Stimulated activated CD4-positive, alpha-beta T cell treated with anti-CD3 and anti-CD28 coated beads, Interleukin-1b, Interleukin-23, amount 100 ng/mL, for 1 hour (primary cell): Measurements from ENCODE around the gene KRT4.
"Not testable (repeated sequence)": the region's sequence is repeated elsewhere in the genome, so short reads cannot be mapped to it uniquely, and the experiment has no call there.

Experiments
- DNase-seq, 2 donors: peaks; one replicate each; pipeline ENCODE4 v3.0.0-alpha.2; 2020; ENCODE audit warnings: low read depth in 2 of 2

KRT4 gene

GRCh38 chr12:52772772-52773171 is 41.1 kb downstream of the KRT4 start:
- no peak for DNase-seq

GRCh38 chr12:52772188-52772587 is 41.7 kb downstream of the KRT4 start:
- DNase-seq, result no peak

GRCh38 chr12:52771505-52771904 is 42.4 kb downstream of the KRT4 start:
- DNase-seq, result no peak

- DNase-seq, result no peak
These were observed 42.8 kb downstream of the KRT4 start for GRCh38 chr12:52771088-52771487.

- no peak for DNase-seq
These were observed 44.0 kb downstream of the KRT4 start for GRCh38 chr12:52769946-52770345.

- no peak for DNase-seq
These were observed 44.6 kb downstream of the KRT4 start for GRCh38 chr12:52769354-52769753.

- DNase-seq, result no peak
These were observed 45.3 kb downstream of the KRT4 start for GRCh38 chr12:52768479-52769200.

GRCh38 chr12:52767427-52767826 is 46.5 kb downstream of the KRT4 start:
- no peak for DNase-seq

GRCh38 chr12:52767020-52767379 is 46.9 kb downstream of the KRT4 start:
- no peak for DNase-seq

- no peak for DNase-seq
These were observed 47.4 kb downstream of the KRT4 start for GRCh38 chr12:52766351-52767019.

- DNase-seq, result no peak
These were observed 48.2 kb downstream of the KRT4 start for GRCh38 chr12:52765702-52766101.

GRCh38 chr12:52763991-52764390 is 49.9 kb downstream of the KRT4 start:
- no peak for DNase-seq

- no peak for DNase-seq
These were observed 50.8 kb downstream of the KRT4 start for GRCh38 chr12:52763036-52763659.

GRCh38 chr12:52761802-52762201 is 52.1 kb downstream of the KRT4 start:
- DNase-seq, result no peak

- not testable (repeated sequence) for DNase-seq
These were observed 52.7 kb downstream of the KRT4 start for GRCh38 chr12:52761218-52761617.

- no peak for DNase-seq
These were observed 53.3 kb downstream of the KRT4 start for GRCh38 chr12:52760623-52761022.

- no peak for DNase-seq
These were observed 54.2 kb downstream of the KRT4 start for GRCh38 chr12:52759695-52760094.

- DNase-seq, result no peak
These were observed 54.7 kb downstream of the KRT4 start for GRCh38 chr12:52759218-52759617.

GRCh38 chr12:52757449-52758176 is 56.3 kb downstream of the KRT4 start:
- no peak for DNase-seq
